GM19463 (cell line): ENCODE measurements around the gene TM9SF3.
"Not testable (repeated sequence)": the region's sequence is repeated elsewhere in the genome, so short reads cannot be mapped to it uniquely, and the experiment has no call there.

Experiments
- ATAC-seq: cut with Tn5 transposase; IDR thresholded peaks from one replicate; pipeline ENCODE4 v1.9.1; 2021; ENCODE audit warnings: mild to moderate bottlenecking, moderate library complexity; ENCODE audit not compliant: unreplicated experiment

The TM9SF3 gene

GRCh38 chr10:96600337-96600736 is 13.5 kb upstream of the TM9SF3 start:
- ATAC-seq = no peak

GRCh38 chr10:96598846-96599245 is 12.0 kb upstream of the TM9SF3 start:
- ATAC-seq = no peak

- no peak for ATAC-seq
These were observed 9.9 kb upstream of the TM9SF3 start for GRCh38 chr10:96596422-96597407.

- no peak for ATAC-seq
These were observed 8.9 kb upstream of the TM9SF3 start for GRCh38 chr10:96595741-96596140.

- no peak for ATAC-seq
These were observed 5.1 kb upstream of the TM9SF3 start for GRCh38 chr10:96591946-96592345.

- peak; percentile 39 for ATAC-seq
These were observed 2.0 kb upstream of the TM9SF3 start for GRCh38 chr10:96588616-96589419.

GRCh38 chr10:96588060-96588554 is 1.3 kb upstream of the TM9SF3 start:
- ATAC-seq = no peak

GRCh38 chr10:96587264-96588059 is 650 bp upstream of the TM9SF3 start:
- ATAC-seq = no peak

GRCh38 chr10:96585736-96586418 is 935 bp downstream of the TM9SF3 start:
- ATAC-seq = peak; percentile 8

- no peak for ATAC-seq
These were observed 2.3 kb downstream of the TM9SF3 start for GRCh38 chr10:96584474-96584873.

GRCh38 chr10:96584035-96584434 is 2.8 kb downstream of the TM9SF3 start:
- no peak for ATAC-seq

GRCh38 chr10:96579133-96579532 is 7.7 kb downstream of the TM9SF3 start:
- ATAC-seq = no peak

- ATAC-seq = no peak
These were observed 8.2 kb downstream of the TM9SF3 start for GRCh38 chr10:96578633-96579032.

- ATAC-seq = no peak
These were observed 8.8 kb downstream of the TM9SF3 start for GRCh38 chr10:96578022-96578421.

GRCh38 chr10:96577069-96577468 is 9.7 kb downstream of the TM9SF3 start:
- ATAC-seq = no peak

- ATAC-seq = no peak
These were observed 10.4 kb downstream of the TM9SF3 start for GRCh38 chr10:96576277-96576980.

- ATAC-seq = not testable (repeated sequence)
These were observed 12.2 kb downstream of the TM9SF3 start for GRCh38 chr10:96574564-96574963.

GRCh38 chr10:96573036-96573435 is 13.8 kb downstream of the TM9SF3 start:
- ATAC-seq = no peak
